GM21619 (cell line): ENCODE results near the gene NUP210.
A peak's percentile ranks its signal among the peaks of the same experiment; 100 is the strongest.
"Not testable (repeated sequence)": the region's sequence is repeated elsewhere in the genome, so short reads cannot be mapped to it uniquely, and the experiment has no call there.

Experiments used
- ATAC-seq: cut with Tn5 transposase; IDR thresholded peaks from one replicate; pipeline ENCODE4 v1.9.1; 2021; ENCODE audit not compliant: unreplicated experiment

Gene NUP210

GRCh38 chr3:13420045-13420830 lies at the start of gene NUP210:
TSS of gene NUP210 (minus strand) at chr3:13420322. CDS start at chr3:13420226, 96 bp downstream.
- ATAC-seq = peak; percentile 54

GRCh38 chr3:13466781-13467180 lies 46.7 kb upstream of the NUP210 start:
- ATAC-seq = no peak

DNA sequence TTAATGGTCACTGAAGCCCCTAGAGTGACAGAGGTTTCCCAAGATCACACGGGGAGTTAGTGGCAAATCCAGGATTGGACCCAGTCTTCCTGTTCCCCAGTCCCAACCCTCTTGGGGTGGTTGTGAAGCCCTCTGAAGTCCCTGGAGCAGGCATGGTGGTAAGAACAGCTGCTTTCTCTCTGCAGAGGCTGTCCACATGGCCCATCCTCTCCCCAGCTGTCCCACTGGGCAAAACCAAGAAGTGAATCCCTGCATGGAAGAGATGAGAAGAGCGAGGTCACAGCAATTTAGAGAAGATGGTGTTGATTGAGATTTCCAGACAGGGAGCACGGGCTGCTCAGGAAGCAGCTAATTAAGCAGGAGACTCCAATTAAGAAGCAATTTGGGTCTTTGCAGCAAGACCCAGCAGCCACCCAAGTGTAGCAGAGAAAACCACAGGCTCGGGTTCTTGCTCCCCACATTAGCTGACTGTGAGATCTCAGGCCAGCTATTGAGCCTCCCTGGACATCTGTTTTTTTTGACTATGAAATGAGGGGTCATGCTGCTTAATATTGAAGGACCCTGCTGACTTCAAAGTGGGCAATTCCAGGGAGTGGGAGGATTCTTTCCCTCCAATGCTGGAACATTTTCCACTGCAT lies 45.2 kb upstream of the NUP210 start:
- ATAC-seq = no peak

DNA sequence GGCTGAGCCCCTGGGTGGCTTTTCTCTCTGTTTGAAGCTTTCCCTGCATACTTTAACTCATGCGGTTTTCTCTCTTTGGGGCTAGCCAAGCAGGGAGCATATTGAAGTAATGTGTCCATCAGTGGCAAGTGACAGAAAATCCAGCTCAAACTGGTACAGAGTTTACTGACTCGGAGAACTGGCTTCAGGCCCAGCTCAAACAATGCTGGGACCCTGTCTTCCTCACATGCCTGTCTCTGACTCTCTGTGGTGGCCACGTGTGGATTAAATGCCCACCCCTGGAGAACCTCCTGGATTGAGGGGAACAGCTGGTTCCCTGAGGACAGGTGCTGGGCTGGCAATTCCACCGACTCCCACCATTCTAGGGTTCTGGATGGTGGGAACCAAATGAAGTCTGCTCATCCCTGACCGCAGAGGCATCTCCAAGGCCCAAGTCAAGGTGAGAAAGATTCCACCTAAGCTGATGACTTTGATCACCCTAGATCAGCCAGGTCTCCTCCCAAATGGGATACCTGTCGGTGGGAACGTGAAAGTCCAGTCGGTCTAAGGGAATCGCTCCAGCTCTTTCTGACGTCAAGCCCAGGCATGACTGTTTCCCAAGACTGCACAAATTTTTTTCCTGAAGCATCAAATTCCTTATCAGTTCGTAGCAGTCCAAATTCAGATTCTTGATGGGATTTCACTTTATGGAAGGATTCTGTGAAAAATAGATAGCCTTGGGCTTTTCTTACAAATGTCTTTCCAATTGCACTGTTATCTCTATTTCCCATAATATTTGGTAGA lies 43.7 kb upstream of the NUP210 start:
- no peak for ATAC-seq

- no peak for ATAC-seq
Measured at GRCh38 chr3:13462822-13463221, 42.7 kb upstream of the NUP210 start.

DNA sequence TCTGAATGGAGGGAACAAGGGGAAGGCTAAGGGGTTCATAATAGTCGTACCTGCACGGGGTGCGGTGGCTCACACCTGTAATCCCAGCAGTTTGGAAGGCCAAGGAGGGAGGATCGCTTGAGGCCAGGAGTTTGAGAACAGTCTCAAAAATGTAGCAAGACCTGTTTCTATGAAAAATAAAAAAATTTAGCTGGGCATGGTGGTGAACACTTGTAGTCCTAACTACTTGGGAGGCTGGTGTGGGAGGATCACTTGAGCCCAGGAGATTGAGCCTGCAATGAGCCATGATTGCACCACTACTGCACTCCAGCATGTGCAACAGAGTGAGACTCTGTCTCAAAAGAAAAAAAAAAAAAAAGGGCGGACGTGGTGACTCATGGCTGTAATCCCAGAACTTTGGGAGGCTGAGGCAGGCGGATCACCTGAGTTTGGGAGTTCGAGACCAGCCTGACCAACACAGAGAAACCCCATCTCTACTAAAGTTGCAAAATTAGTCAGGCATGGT lies 42.1 kb upstream of the NUP210 start:
- ATAC-seq = no peak

- peak; percentile 61 for ATAC-seq
Measured at GRCh38 chr3:13461169-13462124, 41.3 kb upstream of the NUP210 start.

- no peak for ATAC-seq
Measured at GRCh38 chr3:13460341-13460736, 40.2 kb upstream of the NUP210 start.

DNA sequence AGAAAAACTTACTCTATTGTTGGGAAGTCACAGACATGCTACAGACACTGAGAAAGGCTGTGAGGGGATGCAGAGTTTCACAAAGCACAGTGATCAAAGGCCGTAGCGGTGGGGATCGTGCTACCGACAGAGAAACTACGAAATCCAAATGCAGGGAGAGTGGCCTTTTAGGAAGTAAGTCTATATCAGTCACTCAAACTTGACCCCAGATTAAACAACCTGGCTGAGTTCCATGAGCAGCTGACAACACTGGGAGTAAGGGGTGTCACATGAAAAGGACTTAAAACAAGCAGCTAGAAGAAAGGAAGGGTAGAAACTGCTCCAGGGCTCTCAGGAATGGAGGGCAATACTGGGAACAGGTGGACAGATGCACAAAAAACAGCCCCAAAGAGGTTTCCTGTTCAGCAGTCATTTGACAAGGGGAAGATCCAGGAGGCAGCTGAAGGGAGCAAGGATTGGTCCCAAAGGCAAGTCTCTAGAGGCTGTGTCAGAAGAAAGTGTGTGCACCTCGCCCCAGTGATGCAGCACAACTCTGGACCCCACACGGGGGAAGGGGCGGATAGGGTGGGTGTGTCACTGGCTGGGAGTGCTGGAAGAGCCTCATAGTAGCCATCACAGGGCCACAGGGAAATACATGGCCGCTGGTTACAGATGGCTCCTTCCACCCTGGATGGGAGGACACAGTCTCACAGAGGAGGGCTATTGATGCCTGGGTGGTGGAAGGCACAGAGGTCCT lies 39.7 kb upstream of the NUP210 start:
- no peak for ATAC-seq

- no peak for ATAC-seq
Measured at GRCh38 chr3:13457593-13457992, 37.5 kb upstream of the NUP210 start.

- ATAC-seq = no peak
Measured at GRCh38 chr3:13455644-13456043, 35.5 kb upstream of the NUP210 start.

GRCh38 chr3:13452490-13453335 lies 32.6 kb upstream of the NUP210 start:
- no peak for ATAC-seq

DNA sequence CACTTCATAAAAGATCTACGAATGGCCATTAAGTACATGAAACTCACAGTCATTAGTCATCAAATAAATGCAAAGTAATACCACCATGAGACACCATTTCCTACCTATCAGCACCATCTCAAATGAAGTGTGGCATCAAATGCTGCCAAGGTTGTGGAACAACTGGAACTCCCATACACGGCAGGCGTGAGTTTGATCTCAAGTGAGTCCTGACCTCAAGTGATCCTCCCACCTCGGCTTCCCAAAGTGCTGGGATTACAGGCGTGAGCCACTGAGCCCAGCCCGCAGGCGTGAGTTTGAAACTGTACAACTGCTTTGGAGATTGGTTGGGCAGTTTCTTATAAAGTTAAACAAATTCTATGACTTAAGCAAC lies 31.2 kb upstream of the NUP210 start:
- ATAC-seq = peak; percentile 8

GRCh38 chr3:13442882-13443281 lies 22.8 kb upstream of the NUP210 start:
- not testable (repeated sequence) for ATAC-seq

DNA sequence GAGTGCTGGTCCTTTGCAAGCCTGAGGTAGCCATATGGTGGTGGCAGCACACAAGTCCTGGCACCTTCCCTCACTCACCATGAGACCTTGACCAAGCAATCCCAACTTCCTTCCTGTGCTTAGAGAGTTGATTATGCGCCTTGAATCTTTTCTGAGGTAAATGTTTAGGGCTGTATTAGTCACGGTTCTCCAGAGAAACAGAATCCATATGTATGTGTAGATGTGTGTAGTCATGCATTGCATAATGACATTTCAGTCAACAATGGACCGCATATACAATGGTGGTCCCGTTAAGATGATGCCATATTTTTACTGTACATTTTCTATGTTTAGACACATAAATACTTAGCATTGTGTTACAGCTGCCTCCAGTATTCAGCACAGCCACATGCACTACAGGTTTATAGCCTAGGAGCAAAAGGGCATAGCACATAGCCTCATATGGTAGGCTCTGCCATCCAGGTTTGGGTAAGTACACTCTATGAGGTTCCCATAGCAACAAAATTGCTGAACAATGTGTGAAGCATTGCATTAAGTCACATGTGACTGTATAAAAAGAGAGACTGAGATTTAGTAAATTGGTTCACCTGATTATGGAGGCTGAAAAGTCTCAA lies 20.2 kb upstream of the NUP210 start:
- no peak for ATAC-seq

- not testable (repeated sequence) for ATAC-seq
Measured at GRCh38 chr3:13436213-13436612, 16.1 kb upstream of the NUP210 start.

- ATAC-seq = no peak
Measured at GRCh38 chr3:13433912-13434311, 13.8 kb upstream of the NUP210 start.

DNA sequence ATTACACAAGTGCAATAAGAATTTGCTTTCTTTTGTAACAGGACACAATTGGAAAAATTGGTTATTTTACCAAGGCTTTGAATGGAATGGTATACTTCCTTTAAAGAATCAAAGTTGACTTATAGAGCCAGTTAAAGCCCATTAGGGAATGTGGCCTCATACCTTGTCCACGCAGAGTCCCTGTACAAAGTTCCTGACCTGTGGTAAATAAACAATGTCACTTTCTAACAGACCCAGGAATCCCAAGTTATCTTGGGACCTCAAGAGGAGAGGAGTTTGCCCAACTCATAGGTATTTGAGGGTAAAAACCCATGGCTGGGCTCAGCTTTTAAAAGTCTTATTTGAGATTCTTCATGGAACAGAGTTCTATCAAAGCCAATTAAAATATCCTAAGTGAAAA lies 12.0 kb upstream of the NUP210 start:
- no peak for ATAC-seq
